Activated CD4-positive, alpha-beta T cell treated with anti-CD3 and anti-CD28 coated beads for 4 hours (primary cell): Measurements from ENCODE around the gene VARS1.
"Not testable (repeated sequence)": the region's sequence is repeated elsewhere in the genome, so short reads cannot be mapped to it uniquely, and the experiment has no call there.

Experiments
- DNase-seq, 2 donors: peaks; one replicate each; pipeline ENCODE4 v3.0.0-alpha.2; 2020

VARS1 gene

GRCh38 chr6:31795616-31796298, at the start of gene VARS1:
Gene VARS1 (minus strand): TSS chr6:31795752. CDS start chr6:31795217, 535 bp downstream.
- DNase-seq, result peak; percentile 77 to 85

DNA sequence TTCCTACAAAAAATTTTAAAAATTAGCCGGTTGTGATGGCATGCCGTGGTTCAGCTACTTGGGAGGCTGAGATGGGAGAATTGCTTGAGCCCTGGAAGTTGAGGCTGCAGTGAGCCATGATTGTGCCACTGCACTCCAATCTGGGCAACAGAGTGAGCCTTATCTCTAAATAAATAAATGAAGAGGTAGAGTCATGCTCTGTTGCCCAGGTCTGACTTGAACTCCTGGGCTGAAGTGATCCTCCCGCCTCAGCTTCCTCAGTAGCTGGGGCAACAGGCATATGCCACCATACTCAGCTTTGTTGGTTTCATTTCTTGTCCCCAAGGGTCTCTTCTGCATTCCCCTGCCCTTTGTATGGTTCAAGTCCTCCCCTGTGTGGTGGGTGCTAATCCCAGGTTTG, 49.0 kb upstream of the VARS1 start:
- DNase-seq, result no peak

GRCh38 chr6:31842053-31842452, 46.5 kb upstream of the VARS1 start:
- DNase-seq, result no peak

GRCh38 chr6:31839779-31840126, 44.2 kb upstream of the VARS1 start:
- DNase-seq, result not testable (repeated sequence)

DNA sequence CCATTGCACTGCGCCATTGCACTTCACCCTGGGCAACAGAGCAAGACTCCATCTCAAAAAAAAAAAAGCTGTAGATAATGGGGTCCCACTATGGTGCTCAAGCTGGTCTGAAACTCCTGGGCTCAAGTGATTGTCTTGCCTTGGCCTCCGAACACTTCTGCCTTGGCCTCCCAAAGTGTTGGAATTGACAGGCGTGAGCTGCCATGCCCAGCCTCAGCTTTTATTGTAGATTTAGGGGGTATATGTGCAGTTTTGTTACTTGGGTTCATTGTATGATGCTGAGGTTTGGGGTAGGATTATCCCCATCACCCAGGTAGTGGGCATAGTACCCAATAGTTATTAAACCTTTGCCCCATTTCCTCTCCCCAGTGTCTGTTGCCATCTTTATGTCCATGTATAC, 43.4 kb upstream of the VARS1 start:
- no peak for DNase-seq

GRCh38 chr6:31838114-31838553, 42.6 kb upstream of the VARS1 start:
- DNase-seq, result not testable (repeated sequence)

- DNase-seq, result no peak
Measured at GRCh38 chr6:31837369-31838113, 42.0 kb upstream of the VARS1 start.

- no peak for DNase-seq
Measured at GRCh38 chr6:31836474-31837368, 41.2 kb upstream of the VARS1 start.

DNA sequence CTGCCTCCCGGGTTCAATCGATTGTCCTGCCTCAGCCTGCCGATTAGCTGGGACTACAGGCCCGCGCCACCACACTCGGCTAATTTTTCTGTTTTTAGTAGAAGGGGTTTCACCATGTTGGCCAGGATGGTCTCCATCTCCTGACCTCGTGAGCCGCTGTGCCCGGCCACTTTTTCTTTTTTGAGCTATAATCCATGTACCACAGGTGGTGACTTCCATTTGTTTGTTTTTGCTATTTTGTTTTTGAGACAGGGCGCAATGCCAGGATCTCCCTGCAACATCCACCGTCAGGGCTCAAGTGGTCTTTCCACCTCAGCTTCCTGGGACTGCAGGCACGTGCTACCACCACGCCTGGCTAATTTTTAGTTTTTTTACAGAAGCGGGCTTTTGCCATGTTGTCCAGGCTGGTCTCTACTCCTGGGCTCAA, 40.5 kb upstream of the VARS1 start:
- no peak for DNase-seq

DNA sequence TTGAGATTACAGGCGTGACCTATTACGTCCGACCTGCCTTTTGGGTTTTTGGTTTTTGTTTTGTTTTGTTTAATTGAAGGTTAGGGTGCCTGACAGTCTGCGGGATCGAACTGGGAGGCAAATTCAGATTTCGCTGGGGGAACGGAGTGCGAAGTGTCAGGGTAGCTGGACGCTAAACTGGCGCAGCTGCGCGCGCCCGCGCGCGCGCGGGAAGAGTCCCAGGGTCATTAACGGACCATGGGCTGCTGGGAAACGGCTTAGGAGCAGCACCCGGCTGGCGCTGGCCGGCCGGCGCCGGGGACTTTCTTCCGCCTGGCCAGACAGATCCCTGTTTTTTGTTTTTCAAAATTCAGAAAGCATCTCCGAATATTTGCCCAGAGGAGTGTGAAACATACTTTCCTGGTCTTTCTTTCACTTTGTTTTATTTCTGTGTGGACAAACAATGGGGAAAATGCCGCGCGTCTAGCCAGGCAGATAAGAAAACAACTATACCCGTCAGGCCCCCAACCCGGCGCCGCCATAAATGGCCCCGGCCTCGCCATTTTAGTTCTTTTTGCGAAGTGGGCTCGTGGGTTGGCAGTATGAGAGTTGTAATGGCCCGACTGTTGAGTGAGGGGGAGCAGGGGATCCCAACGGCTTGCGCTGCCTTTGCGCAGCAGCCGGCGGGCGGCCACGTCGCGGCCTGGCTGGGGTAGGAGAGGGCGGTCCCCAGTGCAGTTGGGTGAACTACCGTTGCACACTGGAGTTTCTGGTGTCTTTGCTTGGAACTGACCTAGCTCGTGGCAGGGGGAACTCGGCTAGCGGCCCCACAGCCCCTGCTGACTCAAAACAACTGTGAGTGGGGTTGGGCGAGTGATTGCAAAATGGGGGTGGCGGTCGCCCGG, 39.1 kb upstream of the VARS1 start:
- DNase-seq, result peak; percentile 80 to 81

DNA sequence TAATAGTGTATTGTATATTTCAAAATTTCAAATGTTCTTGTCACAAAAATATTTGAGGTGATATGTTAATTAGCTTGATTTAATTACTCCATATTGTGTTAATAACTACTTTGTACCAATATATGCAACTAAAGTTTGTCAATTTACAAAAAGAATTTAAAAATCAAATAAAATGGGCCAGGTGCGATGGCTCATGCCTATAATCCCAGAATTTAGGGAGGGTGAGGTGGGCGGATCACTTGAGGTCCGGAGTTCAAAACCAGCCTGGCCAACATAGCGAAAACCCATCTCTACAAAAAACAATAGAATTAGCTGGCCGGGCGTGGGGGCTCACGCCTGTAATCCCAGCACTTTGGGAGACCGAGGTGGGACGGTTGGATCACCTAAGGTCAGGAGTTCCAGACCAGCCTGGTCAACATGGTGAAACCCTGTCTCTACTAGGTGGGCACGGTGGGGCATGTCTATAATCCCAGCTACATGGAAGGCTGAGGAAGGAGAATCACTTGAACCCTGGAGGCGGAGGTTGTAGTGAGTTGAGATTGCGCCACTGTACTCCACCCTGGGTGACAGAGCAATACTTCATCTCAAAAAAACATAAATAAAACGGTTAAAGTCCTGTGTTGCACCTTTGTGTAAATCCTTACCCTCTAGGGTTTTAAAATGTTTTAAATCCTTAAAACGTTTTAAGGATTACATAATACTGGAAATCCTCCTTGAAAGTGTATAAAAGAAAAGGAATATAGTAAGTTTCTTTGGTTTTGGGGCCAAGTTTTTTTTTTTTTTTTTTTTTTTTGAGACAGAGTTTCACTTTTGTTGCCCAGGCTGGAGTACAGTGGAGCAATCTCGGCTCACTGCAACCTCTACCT, 36.0 kb upstream of the VARS1 start:
- DNase-seq, result no peak

DNA sequence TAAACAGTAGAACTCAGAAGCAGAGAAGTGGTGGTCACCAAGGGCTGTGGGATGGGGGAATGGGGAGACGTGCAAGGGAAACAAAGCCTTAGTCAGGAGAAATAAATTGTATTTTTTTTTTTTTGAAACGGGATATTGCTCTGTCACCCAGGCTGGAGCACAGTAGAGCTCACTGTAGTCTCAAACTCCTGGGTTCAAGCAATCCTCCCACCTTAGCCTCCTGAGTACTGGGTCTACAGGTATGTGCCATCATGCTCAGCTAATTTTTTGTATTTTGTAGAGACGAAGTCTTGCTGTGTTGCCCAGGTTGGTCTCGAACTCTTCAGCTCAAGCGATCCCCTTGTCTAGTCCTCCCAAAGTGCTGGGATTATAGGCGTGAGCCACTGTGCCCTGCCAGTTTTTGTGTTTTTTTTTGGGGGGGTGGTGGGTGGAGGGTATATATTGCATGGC, 35.4 kb upstream of the VARS1 start:
- no peak for DNase-seq

DNA sequence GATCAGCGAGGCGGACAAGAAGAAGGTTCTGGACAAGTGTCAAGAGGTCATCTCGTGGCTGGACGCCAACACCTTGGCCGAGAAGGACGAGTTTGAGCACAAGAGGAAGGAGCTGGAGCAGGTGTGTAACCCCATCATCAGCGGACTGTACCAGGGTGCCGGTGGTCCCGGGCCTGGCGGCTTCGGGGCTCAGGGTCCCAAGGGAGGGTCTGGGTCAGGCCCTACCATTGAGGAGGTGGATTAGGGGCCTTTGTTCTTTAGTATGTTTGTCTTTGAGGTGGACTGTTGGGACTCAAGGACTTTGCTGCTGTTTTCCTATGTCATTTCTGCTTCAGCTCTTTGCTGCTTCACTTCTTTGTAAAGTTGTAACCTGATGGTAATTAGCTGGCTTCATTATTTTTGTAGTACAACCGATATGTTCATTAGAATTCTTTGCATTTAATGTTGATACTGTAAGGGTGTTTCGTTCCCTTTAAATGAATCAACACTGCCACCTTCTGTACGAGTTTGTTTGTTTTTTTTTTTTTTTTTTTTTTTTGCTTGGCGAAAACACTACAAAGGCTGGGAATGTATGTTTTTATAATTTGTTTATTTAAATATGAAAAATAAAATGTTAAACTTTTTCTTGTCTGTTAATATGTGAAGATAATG, 34.2 kb upstream of the VARS1 start:
- no peak for DNase-seq

DNA sequence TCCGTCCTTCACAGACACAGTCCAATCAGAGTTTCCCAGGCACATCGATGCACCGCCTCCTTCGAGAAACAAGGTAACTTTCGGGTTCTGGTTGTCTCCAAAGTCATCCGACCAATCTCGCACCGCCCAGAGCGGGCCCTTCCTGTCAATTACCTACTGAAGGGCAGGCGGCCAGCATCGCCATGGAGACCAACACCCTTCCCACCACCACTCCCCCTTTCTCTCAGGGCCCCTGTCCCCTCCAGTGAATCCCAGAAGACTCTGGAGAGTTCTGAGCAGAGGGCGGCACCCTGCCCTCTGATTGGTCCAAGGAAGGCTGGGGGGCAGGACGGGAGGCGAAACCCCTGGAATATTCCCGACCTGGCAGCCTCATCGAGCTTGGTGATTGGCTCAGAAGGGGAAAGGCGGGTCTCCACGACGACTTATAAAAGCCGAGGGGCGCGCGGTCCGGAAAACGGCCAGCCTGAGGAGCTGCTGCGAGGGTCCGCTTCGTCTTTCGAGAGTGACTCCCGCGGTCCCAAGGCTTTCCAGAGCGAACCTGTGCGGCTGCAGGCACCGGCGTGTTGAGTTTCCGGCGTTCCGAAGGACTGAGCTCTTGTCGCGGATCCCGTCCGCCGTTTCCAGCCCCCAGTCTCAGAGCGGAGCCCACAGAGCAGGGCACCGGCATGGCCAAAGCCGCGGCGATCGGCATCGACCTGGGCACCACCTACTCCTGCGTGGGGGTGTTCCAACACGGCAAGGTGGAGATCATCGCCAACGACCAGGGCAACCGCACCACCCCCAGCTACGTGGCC, 31.9 kb upstream of the VARS1 start, which contains the start of gene HSPA1B:
Gene HSPA1B, plus strand, starts transcription at position 453 of the 794 bp plus-strand sequence. Its CDS starts 213 bp downstream, at position 666.
- DNase-seq, result peak; percentile 80 to 86

DNA sequence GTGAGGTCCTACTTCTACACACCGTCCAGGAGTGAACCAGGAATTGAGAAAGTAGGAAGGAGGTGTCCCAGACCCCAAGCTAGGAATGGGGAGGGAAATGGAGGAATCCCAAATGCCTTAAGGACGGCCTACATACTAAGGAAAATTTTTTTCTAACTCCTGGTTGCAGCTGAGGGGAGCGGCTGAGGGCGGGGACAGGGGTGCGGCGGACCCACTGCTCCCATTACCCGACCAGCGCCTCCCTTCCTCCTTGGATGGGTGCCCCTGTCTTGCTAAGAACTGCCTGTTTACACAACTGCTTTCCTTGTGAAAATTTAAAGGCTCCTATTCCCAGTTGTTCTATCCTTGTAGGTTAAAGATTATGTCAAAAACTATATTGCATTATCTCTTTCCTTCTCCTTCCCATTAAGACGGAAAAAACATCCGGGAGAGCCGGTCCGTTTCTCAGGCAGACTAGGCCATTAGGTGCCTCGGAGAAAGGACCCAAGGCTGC, 31.3 kb upstream of the VARS1 start:
- peak in 1 of 2 donors; percentile 37 for DNase-seq

DNA sequence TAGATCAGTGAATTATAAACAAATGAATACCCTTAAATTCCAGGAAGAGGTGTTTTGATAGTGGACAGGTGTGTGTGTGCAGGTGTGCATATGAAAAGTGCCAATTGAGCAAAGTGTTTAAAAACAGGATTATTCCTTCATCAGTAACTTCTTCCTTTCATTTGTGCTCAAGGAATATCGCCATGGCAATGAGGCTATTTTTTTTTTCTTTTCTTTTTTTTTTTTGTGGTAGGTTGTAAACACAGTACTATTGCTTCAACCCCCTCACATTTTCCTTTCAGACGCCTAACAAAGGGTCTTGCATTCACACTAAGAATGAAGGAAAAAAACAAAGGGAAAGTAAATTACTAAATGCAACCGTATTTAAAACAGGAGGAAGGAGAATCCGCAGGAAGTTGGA, 30.0 kb upstream of the VARS1 start:
- DNase-seq, result no peak

DNA sequence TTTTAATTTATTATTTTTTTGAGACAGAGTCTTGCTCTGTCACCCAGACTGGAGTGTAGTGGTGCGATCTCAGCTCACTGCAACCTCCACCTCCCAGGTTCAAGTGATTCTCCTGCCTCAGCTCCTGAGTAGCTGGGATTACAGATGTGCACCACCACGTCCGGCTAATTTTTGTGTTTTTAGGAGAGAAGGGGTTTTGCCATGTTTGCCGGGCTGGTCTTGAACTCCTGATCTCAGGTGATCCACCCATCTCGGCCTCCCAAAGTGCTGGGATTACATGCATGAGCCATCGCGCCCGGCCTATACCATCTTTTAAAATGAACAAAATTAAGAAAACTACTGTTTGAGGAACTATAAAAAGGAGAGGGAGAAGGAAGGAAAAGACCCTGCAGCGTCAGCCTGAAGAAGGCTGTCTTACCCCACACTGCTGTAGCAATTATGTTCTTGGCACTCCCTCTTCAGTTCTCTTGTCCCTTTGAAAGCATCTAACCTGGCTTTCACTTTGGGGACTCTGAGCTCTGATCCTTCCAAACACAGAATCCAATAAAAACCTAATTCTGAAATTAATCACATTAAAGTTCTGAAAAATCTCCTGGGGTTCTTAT, 28.1 kb upstream of the VARS1 start:
- DNase-seq, result not testable (repeated sequence)

DNA sequence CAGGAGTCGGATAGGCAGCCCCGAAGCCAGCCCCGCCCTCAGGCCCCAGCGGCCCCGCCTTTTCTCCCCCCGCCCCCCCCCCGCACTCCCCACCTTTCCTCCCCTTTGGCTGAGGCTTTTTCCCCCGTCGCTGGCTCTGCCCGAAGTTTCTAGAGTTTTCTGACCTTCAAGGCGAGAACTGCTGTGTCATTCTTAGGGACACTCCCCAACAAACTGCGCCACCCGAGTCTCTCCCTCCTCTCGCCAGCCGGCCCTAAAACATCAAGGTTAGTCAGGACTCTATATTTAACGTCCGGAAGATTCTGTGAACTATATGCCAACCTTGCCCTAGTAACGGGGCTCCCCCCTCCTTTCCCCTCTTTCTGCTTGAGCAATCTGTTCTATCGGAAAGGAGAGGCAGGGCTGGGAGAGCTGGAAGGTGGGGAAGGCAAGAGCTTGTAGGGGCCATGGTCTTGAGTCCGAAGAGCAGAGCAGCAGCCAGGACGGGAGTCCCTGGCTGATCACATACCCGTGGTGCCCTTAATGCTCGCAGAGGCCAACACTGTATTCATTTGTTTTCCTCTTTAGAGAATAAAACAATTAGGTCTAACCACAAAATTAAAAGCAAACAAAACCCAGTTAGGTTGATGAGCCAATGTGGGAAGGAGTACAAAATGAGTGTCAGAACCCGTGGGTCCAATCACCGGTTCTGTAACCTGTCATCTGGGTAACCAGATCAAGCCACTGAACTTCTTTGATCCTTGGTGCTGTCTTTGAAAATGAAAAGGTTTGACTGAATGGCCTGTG, 26.7 kb upstream of the VARS1 start:
- DNase-seq, result peak; percentile 52 to 63
